OCI-M2 (cell line): ENCODE measurements around the gene MGARP.
A peak's percentile ranks its signal among the peaks of the same experiment; 100 is the strongest.
"Not testable (repeated sequence)": the region's sequence is repeated elsewhere in the genome, so short reads cannot be mapped to it uniquely, and the experiment has no call there.

Experiments used
- DNase-seq: peaks from one replicate; lab custom pipeline; 2025; ENCODE audit not compliant: unreplicated experiment; lab: John Stamatoyannopoulos, UW

Gene MGARP

GRCh38 chr4:139295942-139296299, 15.9 kb upstream of the MGARP start:
- no peak for DNase-seq

GRCh38 chr4:139295206-139295941, 15.3 kb upstream of the MGARP start:
- DNase-seq, result peak; percentile 65

DNA sequence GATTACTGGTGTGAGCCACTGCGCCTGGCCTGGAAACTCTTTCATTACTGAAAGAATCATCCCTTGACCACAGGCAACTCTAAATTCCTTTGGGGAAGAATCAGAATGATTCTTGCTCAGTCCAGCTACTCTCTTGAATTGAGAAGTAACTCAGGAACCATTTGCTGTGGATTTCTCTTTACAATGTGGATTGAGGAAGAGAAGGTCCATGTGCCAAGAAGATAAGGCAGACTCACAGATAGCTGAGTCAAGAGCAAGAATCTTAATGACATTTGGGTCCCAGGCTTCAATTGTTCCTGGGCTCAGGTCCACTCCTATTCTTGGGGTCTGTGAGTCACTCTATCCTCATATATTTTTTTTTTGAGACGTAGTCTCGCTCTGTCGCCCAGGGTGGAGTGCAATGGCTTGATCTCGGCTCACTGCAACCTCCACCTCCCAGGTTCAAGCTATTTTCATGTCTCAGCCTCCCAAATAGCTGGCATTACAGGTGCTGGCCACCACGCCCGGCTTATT, 6.2 kb upstream of the MGARP start:
- DNase-seq, result no peak

DNA sequence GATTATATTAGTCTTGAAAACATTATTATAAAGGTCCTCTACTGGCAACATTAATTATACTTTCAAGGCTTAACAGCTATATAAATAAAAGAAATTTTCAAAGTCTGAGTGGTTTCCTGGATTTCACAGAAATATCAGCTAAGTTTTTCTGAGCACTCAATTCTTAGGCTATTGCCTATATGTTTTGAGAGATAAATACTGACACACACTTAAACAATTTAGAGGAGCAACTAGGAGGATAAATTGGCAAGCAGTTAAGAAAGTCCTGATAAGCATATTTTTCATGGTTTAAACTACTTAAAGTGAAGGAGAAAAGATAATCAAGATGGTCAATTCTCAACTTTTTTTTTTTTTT, 2.7 kb upstream of the MGARP start:
- DNase-seq, result no peak

DNA sequence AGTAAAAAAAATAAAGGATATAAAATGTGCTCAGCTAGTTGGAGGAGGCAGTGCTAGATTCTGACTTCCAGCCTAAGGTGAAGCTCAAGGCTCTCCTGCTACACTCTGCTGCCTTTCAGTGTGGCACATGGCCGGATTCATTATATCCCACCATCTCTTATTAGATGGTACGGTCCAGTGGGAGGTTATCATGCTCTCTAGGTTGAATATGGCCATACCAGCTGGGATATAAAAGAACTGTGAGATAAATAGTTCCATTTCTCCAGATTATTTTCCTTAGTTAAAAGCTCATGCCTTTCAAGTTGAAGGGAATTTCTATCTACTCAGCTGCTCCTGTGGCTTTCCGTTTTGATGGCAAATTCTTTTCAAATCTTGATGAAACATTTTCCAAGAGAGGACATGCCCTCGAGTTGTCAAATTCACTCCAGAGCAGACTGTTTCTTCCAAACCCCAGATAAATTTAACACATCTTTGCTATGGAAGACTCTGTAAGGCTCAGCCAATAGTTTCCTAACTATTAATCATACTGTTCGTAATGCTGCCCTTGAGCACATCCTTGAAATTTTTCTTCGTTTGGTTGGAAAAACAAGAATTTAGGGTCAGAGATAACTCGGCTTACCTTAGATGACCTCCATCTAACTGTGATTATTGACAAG, 2.2 kb upstream of the MGARP start:
- DNase-seq, result no peak

GRCh38 chr4:139278912-139279759, 889 bp downstream of the MGARP start:
- DNase-seq, result no peak

DNA sequence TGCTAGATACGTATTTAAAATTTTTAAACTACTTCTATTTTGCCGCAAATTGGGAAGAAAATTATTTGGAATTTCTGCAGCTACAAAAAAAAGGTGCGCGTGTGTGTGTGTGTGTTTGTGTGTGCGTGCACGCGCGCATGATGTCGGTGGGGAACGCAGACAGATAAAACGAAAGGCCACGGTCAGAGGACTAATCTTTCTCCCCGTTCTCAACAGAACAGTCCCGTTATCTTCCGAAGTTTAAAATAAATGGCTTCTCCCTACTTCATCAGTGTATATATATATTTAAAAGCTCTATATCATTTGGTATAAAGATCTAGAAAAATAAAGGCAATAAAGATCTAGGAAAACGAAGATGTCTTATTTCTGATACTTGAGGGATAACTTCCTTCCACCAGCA, 1.5 kb downstream of the MGARP start:
- DNase-seq, result no peak

- DNase-seq, result no peak
Observed at GRCh38 chr4:139275281-139275735, 4.7 kb downstream of the MGARP start.

GRCh38 chr4:139274790-139275189, 5.2 kb downstream of the MGARP start:
- no peak for DNase-seq

DNA sequence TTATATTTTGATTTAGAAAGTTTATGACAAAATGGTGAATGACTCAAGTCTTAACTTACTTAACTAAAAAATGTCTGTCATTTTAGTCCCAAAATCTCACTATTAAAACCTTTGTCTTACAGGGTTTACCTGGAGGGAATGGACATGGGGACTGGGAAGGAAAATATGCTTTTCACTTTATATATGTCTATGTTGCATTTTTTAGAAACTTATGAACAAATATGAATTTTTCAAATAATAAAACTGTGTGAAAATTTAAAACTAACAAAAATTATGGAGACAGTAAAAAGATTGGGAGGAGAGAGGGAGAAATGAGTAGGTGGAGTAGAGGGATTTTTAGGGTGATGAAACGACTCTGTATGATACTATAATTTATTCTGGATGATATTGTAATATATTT, 6.2 kb downstream of the MGARP start:
- DNase-seq, result no peak

DNA sequence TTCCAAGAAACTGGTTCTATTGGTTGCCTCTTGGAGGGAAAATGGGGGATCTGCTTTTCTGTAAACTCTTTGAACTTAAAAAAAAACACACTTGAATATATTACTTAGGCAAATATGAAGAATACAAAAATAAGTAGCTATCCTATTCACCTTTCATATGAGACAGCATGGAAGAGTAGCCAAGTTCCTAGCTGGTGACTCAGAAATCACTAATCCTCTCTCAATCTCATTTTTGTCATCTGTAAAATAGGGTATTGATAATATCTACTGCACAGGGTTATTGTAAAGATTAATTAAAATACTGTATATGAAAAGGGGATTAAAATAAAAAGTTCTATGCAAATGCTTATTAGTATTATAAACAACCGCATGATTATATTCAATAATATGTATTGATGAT, 12.7 kb downstream of the MGARP start:
- no peak for DNase-seq

DNA sequence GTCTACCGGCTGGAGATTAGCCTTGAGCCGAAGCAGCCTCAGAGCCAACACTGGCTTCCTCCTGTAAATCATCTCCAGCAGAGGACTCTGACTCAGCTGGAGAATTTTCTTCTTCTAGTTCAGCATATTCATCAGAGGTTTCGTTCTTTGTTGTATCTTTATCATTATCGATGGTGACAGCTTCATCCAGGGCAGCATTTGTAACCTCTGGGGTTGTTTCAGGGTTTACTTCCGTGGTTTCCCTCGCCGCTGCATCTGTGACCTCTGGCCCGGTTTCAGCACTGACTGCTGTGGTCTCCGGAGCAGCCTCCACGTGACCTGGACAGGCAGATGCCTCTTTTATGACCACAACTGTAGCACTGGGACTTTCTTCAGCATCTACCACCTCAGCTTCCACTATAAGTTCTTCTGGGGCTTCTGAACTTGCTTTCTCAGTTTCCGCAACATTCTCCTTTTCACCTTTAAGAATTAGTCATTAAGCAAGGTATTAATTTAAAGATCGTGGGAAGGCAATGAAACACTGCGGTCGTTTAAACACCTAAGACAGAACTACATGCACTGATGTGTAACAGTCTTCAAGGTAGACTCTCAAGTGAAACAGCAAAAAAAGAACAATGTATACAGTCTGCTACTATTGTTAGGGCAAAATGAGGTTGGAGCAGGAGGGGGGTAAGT, 13.3 kb downstream of the MGARP start:
- no peak for DNase-seq

- no peak for DNase-seq
Observed at GRCh38 chr4:139266208-139266582, 13.8 kb downstream of the MGARP start.

DNA sequence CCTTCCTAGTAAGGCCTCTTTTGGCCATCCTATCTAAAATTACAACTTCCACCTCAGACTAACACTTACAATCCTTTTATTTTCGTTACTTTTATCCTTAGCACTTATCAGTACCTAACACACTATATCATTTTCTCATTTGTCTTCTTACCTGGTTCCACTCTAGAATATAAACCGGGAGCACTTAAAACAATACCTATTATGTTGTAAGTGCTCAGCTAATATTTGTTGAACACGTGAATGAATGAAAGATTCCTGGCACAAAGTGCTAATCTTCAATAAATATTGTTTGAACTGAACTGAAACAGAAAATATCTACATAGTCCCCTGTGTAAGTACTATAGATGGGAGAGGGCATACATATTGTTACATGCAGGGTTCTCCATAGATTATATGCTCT, 14.4 kb downstream of the MGARP start:
- DNase-seq, result no peak

GRCh38 chr4:139256349-139256748, 23.7 kb downstream of the MGARP start:
- no peak for DNase-seq

DNA sequence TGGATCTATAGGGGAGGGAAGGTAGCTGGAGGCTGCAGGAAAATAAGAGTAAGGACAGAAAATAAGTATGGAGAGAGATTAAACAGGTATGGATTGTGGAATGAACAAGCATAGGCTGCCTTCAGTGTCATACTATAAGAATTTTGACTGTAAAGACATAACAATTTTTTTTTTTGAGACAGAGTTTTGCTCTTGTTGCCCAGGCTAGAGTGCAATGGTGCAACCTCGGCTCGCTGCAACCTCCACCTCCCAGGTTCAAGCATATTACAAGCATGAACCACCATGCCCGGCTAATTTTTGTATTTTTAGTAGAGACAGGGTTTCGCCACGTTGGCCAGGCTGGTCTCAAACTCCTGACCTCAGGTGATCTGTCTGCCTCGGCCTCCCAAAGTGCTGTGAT, 24.4 kb downstream of the MGARP start:
- not testable (repeated sequence) for DNase-seq

- DNase-seq, result no peak
Observed at GRCh38 chr4:139253713-139254112, 26.3 kb downstream of the MGARP start.

DNA sequence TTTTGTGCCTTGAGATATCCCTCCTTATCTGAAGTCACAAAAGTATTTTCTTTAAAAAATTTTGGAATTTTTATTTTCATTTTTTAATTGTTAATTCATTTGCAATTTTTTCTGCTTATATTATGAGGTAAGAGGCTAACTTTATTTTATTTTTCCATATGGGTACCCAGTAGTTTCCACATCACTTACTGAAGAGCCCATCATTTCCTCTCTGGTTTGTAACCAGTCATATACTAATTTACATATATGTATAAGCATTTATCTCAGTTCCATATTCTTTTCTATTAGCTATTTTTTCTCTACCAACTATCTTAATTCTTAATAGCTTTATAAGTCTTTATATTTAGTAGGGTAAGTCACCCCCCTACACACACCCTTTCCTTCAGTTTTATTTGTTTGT, 27.0 kb downstream of the MGARP start:
- DNase-seq, result no peak

- DNase-seq, result no peak
Observed at GRCh38 chr4:139247700-139248238, 32.3 kb downstream of the MGARP start.

DNA sequence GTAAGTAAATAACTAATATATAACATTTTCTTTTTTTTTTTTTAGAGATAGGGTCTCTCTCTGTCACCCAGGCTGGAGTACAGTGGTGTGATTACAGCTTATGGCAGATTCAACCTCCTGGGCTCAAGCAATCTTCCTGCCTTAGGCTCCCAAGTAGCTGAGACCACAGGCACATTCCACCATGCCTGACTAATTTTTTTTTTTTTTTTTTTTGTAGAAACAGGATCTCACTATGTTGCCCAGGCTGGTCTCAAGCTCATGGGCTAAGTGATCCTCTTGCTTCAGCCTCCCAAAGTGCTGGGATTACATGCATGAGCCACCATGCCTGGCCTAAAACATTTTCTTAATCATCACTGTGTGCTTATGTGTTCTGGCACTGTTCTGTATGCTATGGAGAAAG, 32.8 kb downstream of the MGARP start:
- no peak for DNase-seq

DNA sequence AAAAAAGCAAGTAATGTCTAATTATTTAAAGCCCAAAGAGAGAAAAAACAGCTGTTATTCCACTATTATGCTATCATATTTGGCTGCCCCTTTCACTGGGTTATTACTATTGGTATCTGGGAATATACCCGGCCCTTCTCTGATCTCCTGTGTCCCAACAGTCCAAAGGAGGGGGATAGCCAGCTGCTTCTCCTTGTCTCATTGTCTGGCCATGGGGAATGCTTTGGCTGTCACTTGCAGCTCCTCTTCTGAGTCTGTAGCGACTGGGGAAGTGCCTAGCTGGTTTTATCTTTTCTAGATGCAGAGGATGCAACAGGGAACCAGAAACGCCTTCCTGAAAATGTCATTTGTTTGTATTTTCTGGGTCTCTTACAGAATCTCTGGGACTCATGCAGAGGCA, 33.9 kb downstream of the MGARP start:
- DNase-seq, result no peak
